Esophagus muscularis mucosa (tissue), 4 donors: ENCODE measurements around the gene PTPRT.

Source experiments
- CTCF ChIP-seq, 3 experiments: fragments of 200-600 bp in 2 of 3; fragments of 450-650 bp in 1 of 3; sonication (generic) in 2 of 3; IDR thresholded peaks; one replicate each; pipeline ENCODE4 v1.5.1; 2017 to 2019; ENCODE audit warnings: antibody characterized with exemption in 3 of 3, mild to moderate bottlenecking in 2 of 3, moderate library complexity in 1 of 3
- EP300 ChIP-seq: sonication (generic); formaldehyde crosslinking; IDR thresholded peaks from one replicate; pipeline ENCODE4 v1.6.1; 2017; ENCODE audit warnings: antibody characterized with exemption
- POLR2AphosphoS5 ChIP-seq, 2 donors: sonication (generic); formaldehyde crosslinking; IDR thresholded peaks; one replicate each; pipeline ENCODE4 v1.6.1; 2017; ENCODE audit warnings: antibody characterized with exemption in 2 of 2

- no peak for TF ChIP-seq POLR2AphosphoS5 (IDR thresholded peaks at IDR 0.05)
- no peak for TF ChIP-seq CTCF (IDR thresholded peaks at IDR 0.05)
- no peak for TF ChIP-seq EP300
Observed at GRCh38 chr20:42164121-42164890, 1025.4 kb downstream of the PTPRT start.
